CD14-positive monocyte (primary cell): ENCODE data around the gene IST1. TPM values are rescaled to one million over a fixed set of nuclear protein-coding genes. Genes with fewer than 3 reads are reported as not detected.
A peak's percentile ranks its signal among the peaks of the same experiment; 100 is the strongest.

ENCODE experiments used
- DNase-seq, 3 donors: peaks; one replicate each; pipeline ENCODE4 v3.0.0-alpha.2; 2011 to 2022
- H2AFZ ChIP-seq: 2 replicates; pipeline ENCODE4 v1.6.0; 2012; ENCODE audit warnings: mild to moderate bottlenecking, low read depth, low read length, inconsistent platforms; ENCODE audit not compliant: insufficient read depth, poor library complexity, severe bottlenecking
- H3K27ac ChIP-seq, 2 donors: 1 replicate in 1 of 2; 2 replicates in 1 of 2; pipeline ENCODE4 v1.5.1; 2012 to 2013; ENCODE audit warnings: low read length in 2 of 2, control low read depth in 1 of 2, inconsistent platforms in 1 of 2, low read depth in 1 of 2, mild to moderate bottlenecking in 1 of 2
- H3K27me3 ChIP-seq, 2 donors: one replicate each; pipeline versions ENCODE4 v1.6.0 to v1.6.1; 2011 to 2013; ENCODE audit warnings: low read length in 2 of 2; ENCODE audit not compliant: control insufficient read depth in 2 of 2, insufficient read depth in 2 of 2
- H3K36me3 ChIP-seq, 2 donors: replicated peaks in 1 of 2; 1 replicate in 1 of 2; 2 replicates in 1 of 2; pipeline versions ENCODE4 v1.5.1 to v1.6.1; 2012 to 2013; ENCODE audit warnings: low read length in 2 of 2, control low read depth in 1 of 2, inconsistent platforms in 1 of 2, mild to moderate bottlenecking in 1 of 2; ENCODE audit not compliant: insufficient read depth in 2 of 2, control insufficient read depth in 1 of 2
- H3K4me1 ChIP-seq, 2 donors: 1 replicate in 1 of 2; 2 replicates in 1 of 2; pipeline versions ENCODE4 v1.5.1 to v1.6.1; 2012 to 2013; ENCODE audit warnings: low read length in 2 of 2, control low read depth in 1 of 2, inconsistent platforms in 1 of 2, mild to moderate bottlenecking in 1 of 2, moderate library complexity in 1 of 2; ENCODE audit not compliant: insufficient read depth in 2 of 2, control insufficient read depth in 1 of 2
- H3K4me2 ChIP-seq: replicated peaks from 2 replicates; pipeline ENCODE3; 2012; ENCODE audit warnings: low read length, moderate library complexity, mild to moderate bottlenecking; ENCODE audit not compliant: poor library complexity, severe bottlenecking; ENCODE audit errors: extremely low read depth
- H3K4me3 ChIP-seq, 3 experiments: fragments of 200-600 bp in 1 of 3; sonication (generic) in 1 of 3; replicated peaks in 1 of 3; 1 replicate in 2 of 3; 2 replicates in 1 of 3; pipeline ENCODE4 v1.5.1; 2011 to 2013; ENCODE audit warnings: low read length in 3 of 3, mild to moderate bottlenecking in 3 of 3, control low read depth in 2 of 3, low read depth in 2 of 3, inconsistent platforms in 1 of 3, moderate library complexity in 1 of 3
- H3K79me2 ChIP-seq: 2 replicates; pipeline ENCODE4 v1.6.0; 2012; ENCODE audit warnings: mild to moderate bottlenecking, control low read depth, inconsistent platforms, low read length, moderate library complexity; ENCODE audit not compliant: insufficient read depth
- H3K9ac ChIP-seq: 2 replicates; pipeline ENCODE4 v1.6.0; 2017; ENCODE audit warnings: low read length, mild to moderate bottlenecking; ENCODE audit not compliant: insufficient read depth, poor library complexity, severe bottlenecking
- H3K9me3 ChIP-seq, 2 donors: replicated peaks in 1 of 2; 1 replicate in 1 of 2; 2 replicates in 1 of 2; pipeline versions ENCODE4 v1.5.1 to v1.6.1; 2012 to 2013; ENCODE audit warnings: low read length in 2 of 2, control low read depth in 1 of 2; ENCODE audit not compliant: control insufficient read depth in 1 of 2, insufficient read depth in 1 of 2
- H4K20me1 ChIP-seq: 2 replicates; pipeline ENCODE4 v1.6.0; 2012; ENCODE audit warnings: mild to moderate bottlenecking, low read length, control low read depth, moderate library complexity; ENCODE audit not compliant: insufficient read depth
- H3K27ac Mint-ChIP-seq, 7 donors: one replicate each; pipeline ENCODE4 v1.8.0; 2020; ENCODE audit warnings: mild to moderate bottlenecking in 7 of 7, mixed read lengths in 7 of 7, moderate library complexity in 6 of 7, inconsistent platforms in 2 of 7
- H3K27me3 Mint-ChIP-seq, 3 donors: one replicate each; pipeline ENCODE4 v1.8.0; 2021 to 2022; ENCODE audit warnings: low read depth in 3 of 3, mild to moderate bottlenecking in 3 of 3, mixed read lengths in 3 of 3, moderate library complexity in 3 of 3, inconsistent platforms in 1 of 3
- H3K36me3 Mint-ChIP-seq, 2 donors: one replicate each; pipeline ENCODE4 v1.8.0; 2020; ENCODE audit warnings: mixed read lengths in 2 of 2, inconsistent platforms in 1 of 2, mild to moderate bottlenecking in 1 of 2
- H3K4me1 Mint-ChIP-seq: one replicate; pipeline ENCODE4 v1.8.0; 2020; ENCODE audit warnings: mild to moderate bottlenecking, mixed read lengths
- H3K4me3 Mint-ChIP-seq, 2 donors: one replicate each; pipeline ENCODE4 v1.8.0; 2020; ENCODE audit warnings: mild to moderate bottlenecking in 2 of 2, mixed read lengths in 2 of 2, moderate library complexity in 1 of 2
- H3K9me3 Mint-ChIP-seq, 7 donors: one replicate each; pipeline ENCODE4 v1.8.0; 2020 to 2022; ENCODE audit warnings: mixed read lengths in 7 of 7, mild to moderate bottlenecking in 6 of 7, moderate library complexity in 6 of 7, inconsistent platforms in 2 of 7
- CTCF ChIP-seq: fragments of 200-600 bp; IDR thresholded peaks from one replicate; pipeline ENCODE4 v1.8.0; 2022; ENCODE audit warnings: antibody characterized with exemption, mild to moderate bottlenecking
- WGBS: methylation state at CpG from one replicate; pipeline ENCODE4 v1.1.5; 2013; ENCODE audit warnings: missing lambda C conversion rate; ENCODE audit not compliant: insufficient coverage; 5-methylcytosine and 5-hydroxymethylcytosine counted together
- intact Hi-C, 2 donors: fragments of 100-400 bp; cut with micrococcal nuclease; formaldehyde crosslinking; loops; one replicate each; pipeline versions ENCODE4 v1.15.0 to v1.15.1; 2023
- polyA plus RNA-seq, 3 donors: library from polyadenylated mRNA; depleted of rRNA in 1 of 3; unstranded in 2 of 3; stranded (reverse) in 1 of 3; fragments of 300-500 nt in 2 of 3; fragments of >200 nt in 1 of 3; fragmentation: Illumina TruSeq in 2 of 3; gene quantifications; 1 replicate in 2 of 3; 2 replicates in 1 of 3; pipeline ENCODE4 v1.2.3, GENCODE V29; 2012 to 2021

IST1 gene
- polyA plus RNA-seq, 3 donors: 81.3 to 233 (median 102) TPM

DNA sequence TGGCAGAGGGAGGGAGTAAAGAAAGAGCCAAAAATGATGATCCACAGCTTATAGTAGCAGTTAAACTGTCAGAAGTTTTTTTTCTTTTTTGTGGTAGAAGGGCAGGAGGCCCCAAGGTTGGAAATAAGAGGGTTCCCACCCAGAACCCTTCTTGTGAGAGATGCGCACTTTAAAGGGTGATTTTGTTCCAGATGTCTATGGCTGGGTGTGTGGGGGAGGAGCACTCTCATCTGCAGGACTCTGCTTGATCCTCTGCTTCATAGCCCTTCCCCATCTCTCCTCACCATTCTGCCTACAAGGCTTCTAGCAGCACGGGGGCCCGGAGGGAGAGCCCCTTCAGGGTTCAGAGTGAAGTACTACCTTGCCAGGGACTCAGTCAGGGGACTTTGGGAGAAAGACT is 43.2 kb upstream of the IST1 start:
- 90% methylated on average over 2 of the region's 3 CpGs for WGBS
- peaks cover 71 to 82% of the 10 kb centered on the region in 2 donors for H3K36me3 Mint-ChIP-seq
- peaks cover 71 to 95% of the 10 kb centered on the region in 2 donors for H3K36me3 ChIP-seq

GRCh38 chr16:71852561-71852960 is 42.8 kb upstream of the IST1 start:
- peaks cover 0 to under 1% of the 10 kb centered on the region in 2 donors for H3K4me1 ChIP-seq
- Mint-ChIP-seq H3K36me3 (peaks cover 71 to 78% of the 10 kb centered on the region in 2 donors), H3K27ac (peak overlapping the region in 2 of 7 donors; percentile 39 to 50), H3K27me3 (no peaks in the 10 kb centered on the region), H3K4me1 (peaks cover 10% of the 10 kb centered on the region), H3K9me3 (no peaks in the 10 kb centered on the region), H3K4me3 (no peak overlapping the region)
- no peak overlapping the region for H3K4me3 ChIP-seq
- H3K79me2 ChIP-seq: peaks cover 32% of the 10 kb centered on the region
- no peak overlapping the region for H3K27ac ChIP-seq
- H3K4me2 ChIP-seq: no peak overlapping the region
- no peak for DNase-seq
- H3K36me3 ChIP-seq: peaks cover 73 to 99% of the 10 kb centered on the region in 2 donors
- no peak overlapping the region for H2AFZ ChIP-seq
- no peaks in the 10 kb centered on the region for H3K9me3 ChIP-seq
- H3K27me3 ChIP-seq: no peaks in the 10 kb centered on the region
- no CpG with 5 or more reads among the region's 4 CpGs for WGBS
- no peak for TF ChIP-seq CTCF
- intact Hi-C loops: no loop called here
- peaks cover 64% of the 10 kb centered on the region for H4K20me1 ChIP-seq
- H3K9ac ChIP-seq: no peak overlapping the region

More for the DNA sequence above, 43.2 kb upstream of the IST1 start:
- Histone ChIP-seq H3K79me2 (peaks cover 36% of the 10 kb centered on the region), H2AFZ (no peak overlapping the region), H3K4me2 (no peak overlapping the region), H3K27ac (peak overlapping the region in 1 of 2 donors; percentile 36), H4K20me1 (peaks cover 60% of the 10 kb centered on the region), H3K4me3 (no peak overlapping the region), H3K4me1 (peaks cover 0 to 5% of the 10 kb centered on the region in 2 donors), H3K9me3 (no peaks in the 10 kb centered on the region), H3K27me3 (no peaks in the 10 kb centered on the region), H3K9ac (no peak overlapping the region)
- Mint-ChIP-seq H3K9me3 (no peaks in the 10 kb centered on the region), H3K27me3 (no peaks in the 10 kb centered on the region), H3K27ac (peak overlapping the region in 2 of 7 donors; percentile 18 to 55), H3K4me3 (no peak overlapping the region), H3K4me1 (peaks cover 14% of the 10 kb centered on the region)
- DNase-seq: no peak
- intact Hi-C loops: no loop called here
- TF ChIP-seq CTCF: no peak
